Measurements from ENCODE around the gene LDB2. TPM values are rescaled to one million over a fixed set of nuclear protein-coding genes. Genes with fewer than 3 reads are reported as not detected.

LDB2 gene
- total and polyA plus RNA-seq, 2 of the 8 experiments (the other 6 are each of a cell fraction or from before 2014, with no cell fraction given), result 57.0 to 140 TPM

DNA sequence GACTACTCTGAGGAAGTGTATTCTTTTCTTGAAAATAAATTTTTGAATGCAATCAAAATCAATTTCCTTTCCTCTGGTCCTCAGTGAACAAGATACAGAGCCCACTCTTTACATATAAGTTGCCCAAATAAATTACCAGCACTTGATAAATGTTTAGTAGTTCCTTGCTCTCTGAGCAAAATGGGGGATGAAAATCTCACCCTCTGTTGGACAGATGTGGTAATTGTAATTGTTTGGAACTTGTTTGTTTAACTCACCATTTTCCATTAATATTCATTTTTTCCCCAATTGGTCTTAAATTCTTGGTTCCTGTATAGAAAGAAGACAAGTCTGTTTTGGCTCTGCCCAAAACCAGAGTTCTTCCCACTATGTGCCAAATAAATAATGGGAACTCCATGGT, 146.3 kb downstream of the LDB2 start:
- TF ChIP-seq SIN3A (conservative IDR thresholded peaks at IDR 0.05 in 1 of 2, IDR thresholded peaks at IDR 0.05 in 1 of 2; ENCODE audit: low read depth in 1 of 2, low read length in 2 of 2), result no peak
- TF ChIP-seq, protein P1, sequence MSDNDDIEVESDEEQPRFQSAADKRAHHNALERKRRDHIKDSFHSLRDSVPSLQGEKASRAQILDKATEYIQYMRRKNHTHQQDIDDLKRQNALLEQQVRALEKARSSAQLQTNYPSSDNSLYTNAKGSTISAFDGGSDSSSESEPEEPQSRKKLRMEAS (IDR thresholded peaks at IDR 0.05), result no peak
- no peak for TF ChIP-seq CBX8 (IDR thresholded peaks at IDR 0.05; ENCODE audit: borderline replicate concordance, low read depth, low read length)
- TF ChIP-seq RXRA (IDR thresholded peaks at IDR 0.05; ENCODE audit: insufficient read depth, low read depth, low read length), result no peak
- TF ChIP-seq, protein P2, sequence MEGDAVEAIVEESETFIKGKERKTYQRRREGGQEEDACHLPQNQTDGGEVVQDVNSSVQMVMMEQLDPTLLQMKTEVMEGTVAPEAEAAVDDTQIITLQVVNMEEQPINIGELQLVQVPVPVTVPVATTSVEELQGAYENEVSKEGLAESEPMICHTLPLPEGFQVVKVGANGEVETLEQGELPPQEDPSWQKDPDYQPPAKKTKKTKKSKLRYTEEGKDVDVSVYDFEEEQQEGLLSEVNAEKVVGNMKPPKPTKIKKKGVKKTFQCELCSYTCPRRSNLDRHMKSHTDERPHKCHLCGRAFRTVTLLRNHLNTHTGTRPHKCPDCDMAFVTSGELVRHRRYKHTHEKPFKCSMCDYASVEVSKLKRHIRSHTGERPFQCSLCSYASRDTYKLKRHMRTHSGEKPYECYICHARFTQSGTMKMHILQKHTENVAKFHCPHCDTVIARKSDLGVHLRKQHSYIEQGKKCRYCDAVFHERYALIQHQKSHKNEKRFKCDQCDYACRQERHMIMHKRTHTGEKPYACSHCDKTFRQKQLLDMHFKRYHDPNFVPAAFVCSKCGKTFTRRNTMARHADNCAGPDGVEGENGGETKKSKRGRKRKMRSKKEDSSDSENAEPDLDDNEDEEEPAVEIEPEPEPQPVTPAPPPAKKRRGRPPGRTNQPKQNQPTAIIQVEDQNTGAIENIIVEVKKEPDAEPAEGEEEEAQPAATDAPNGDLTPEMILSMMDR (IDR thresholded peaks at IDR 0.05; ENCODE audit: control extremely low read depth in 1 of 3, insufficient read depth in 1 of 3, low read depth in 1 of 3, low read length in 3 of 3), result peak in 1 of 3 experiments; percentile 12; a peak in 2 of 4 replicates
- TF ChIP-seq ASH2L (IDR thresholded peaks at IDR 0.05; ENCODE audit: low read length), result no peak
- peak; percentile 22 to 24; a peak in 2 of 4 replicates for TF ChIP-seq RAD21 (IDR thresholded peaks at IDR 0.05 in 1 of 2, conservative IDR thresholded peaks at IDR 0.05 in 1 of 2; ENCODE audit: low read depth in 2 of 2, low read length in 2 of 2)
- TF ChIP-seq RFX5 (IDR thresholded peaks at IDR 0.05; ENCODE audit: borderline replicate concordance, low read depth, low read length), result no peak
- TF ChIP-seq RBBP5 (IDR thresholded peaks at IDR 0.05; ENCODE audit: borderline replicate concordance, low read depth, low read length), result no peak
- Histone ChIP-seq H3K27me3 (replicated peaks in 1 of 4; ENCODE audit: control insufficient read depth in 3 of 4, extremely low read depth in 1 of 4, insufficient read depth in 3 of 4, low read length in 3 of 4) (no peaks in the 10 kb centered on the region), H4K5ac (ENCODE audit: insufficient read length, low read depth, low read length) (no peak overlapping the region), H3K9ac (replicated peaks in 1 of 4; ENCODE audit: extremely low read depth in 1 of 4, low read depth in 3 of 4, low read length in 3 of 4) (no peak overlapping the region), H2AK5ac (ENCODE audit: low read depth, low read length) (no peak overlapping the region), H2BK15ac (ENCODE audit: low read length) (no peak overlapping the region), H3K79me2 (ENCODE audit: control insufficient read depth in 1 of 2, insufficient read depth in 2 of 2, low read length in 2 of 2) (no peaks in the 10 kb centered on the region), H2BK12ac (ENCODE audit: low read depth, low read length) (no peak overlapping the region), H3K14ac (ENCODE audit: insufficient read length) (no peak overlapping the region), H3K23ac (ENCODE audit: insufficient read length) (no peak overlapping the region), H3K27ac (ENCODE audit: low read depth, low read length) (no peak overlapping the region), H2BK5ac (ENCODE audit: low read depth, low read length) (no peak overlapping the region), H3K56ac (replicated peaks; ENCODE audit: insufficient read length, low read depth, low read length) (no peak overlapping the region), H2BK120ac (replicated peaks; ENCODE audit: low read depth, low read length) (no peak overlapping the region), H3K36me3 (ENCODE audit: control insufficient read depth in 2 of 4, insufficient read depth in 4 of 4, low read length in 3 of 4) (peaks cover 0 to 7% (median under 1%) of the 10 kb centered on the region in 4 experiments; a peak in 3 of 8 replicates), H3K4me2 (ENCODE audit: insufficient read depth in 1 of 2, low read depth in 2 of 2, low read length in 2 of 2) (no peak overlapping the region), H3K23me2 (ENCODE audit: low read depth, low read length) (no peaks in the 10 kb centered on the region), H2AFZ (ENCODE audit: low read length) (no peak overlapping the region), H2BK20ac (ENCODE audit: low read length) (no peak overlapping the region), H3K18ac (ENCODE audit: extremely low read depth, low read length) (no peak overlapping the region), H3K9me3 (ENCODE audit: insufficient read depth in 2 of 2, low read depth in 1 of 2, low read length in 1 of 2) (no peaks in the 10 kb centered on the region), H3K4me1 (replicated peaks in 1 of 4; ENCODE audit: control insufficient read depth in 3 of 4, insufficient read depth in 4 of 4, low read length in 3 of 4) (peaks cover 0 to 5% (median 4%) of the 10 kb centered on the region in 4 experiments; a peak in 4 of 7 replicates), H3K4ac (replicated peaks; ENCODE audit: insufficient read length, low read depth, low read length) (no peak overlapping the region), H4K91ac (replicated peaks; ENCODE audit: insufficient read length, low read length) (no peak overlapping the region), H4K8ac (ENCODE audit: extremely low read depth, insufficient read depth, low read length) (no peak overlapping the region), H3K4me3 (ENCODE audit: extremely low read depth in 1 of 4, insufficient read depth in 2 of 4, low read depth in 3 of 4, low read length in 4 of 4) (no peak overlapping the region), H3K79me1 (ENCODE audit: low read depth, low read length) (no peaks in the 10 kb centered on the region; the same call in 1 of the 2 replicates), H4K20me1 (replicated peaks in 1 of 2; ENCODE audit: control insufficient read depth in 1 of 2, insufficient read depth in 2 of 2, low read length in 2 of 2) (no peaks in the 10 kb centered on the region)
- no peak for DNase-seq (ENCODE audit: low read depth in 1 of 2, low spot score in 2 of 2)
- ChIA-PET CTCF (ENCODE audit: partially characterized antibody) (interaction anchor here (0.7 to 1.3 kb wide), 3 partner anchors 11 to 145 kb away, joined by 3 to 4 read pairs (median 3); no protein-coding TSS in a partner anchor), POLR2A (ENCODE audit: partially characterized antibody) (no interaction called here)
- FAIRE-seq, result peak; percentile 19

Measured in H1 (cell line).